K562 (cell line): ENCODE data around the gene PITX1. TPM values are rescaled to one million over a fixed set of nuclear protein-coding genes. Genes with fewer than 3 reads are reported as not detected.

ENCODE experiments used
- ATAC-seq: fragments of 200-7000 bp; cut with Tn5 transposase; 3 replicates; pipeline ENCODE4 v1.9.1; 2020; ENCODE audit warnings: moderate library complexity
- BruUV-seq: library from RNA; stranded (reverse); fragments of 400-500 nt; replicated peaks from 2 replicates; lab custom pipeline; 2021; lab: Mats Ljungman, UMichigan
- CTCF ChIA-PET: fragments of 300-600 bp; formaldehyde crosslinking; extraction: SDS; loops from one replicate; lab custom pipeline; 2021; ENCODE audit warnings: low intra/inter-chr PET ratio; lab: Yijun Ruan, JAX
- POLR2A ChIA-PET: fragments of 300-600, 350-650 bp; sonication (Branson Sonifier 250); formaldehyde crosslinking; extraction: SDS; loops from one replicate; lab custom pipeline; 2021; ENCODE audit warnings: antibody characterized with exemption, inconsistent platforms; lab: Yijun Ruan, JAX
- DNase-seq, 4 experiments: peaks; one replicate each; pipeline versions ENCODE4 v3.0.0 to v3.0.0-alpha.2; 2011 to 2018; ENCODE audit warnings: low spot score in 3 of 4, mixed read lengths in 3 of 4; ENCODE audit errors: extremely low read depth in 1 of 4
- FAIRE-seq: peaks from 2 replicates; lab custom pipeline; 2011; peaks lifted over from hg19 to GRCh38; lab: Jason Lieb, UNC
- H2AFZ ChIP-seq: 2 replicates; pipeline ENCODE4 v1.6.0; 2011; ENCODE audit warnings: low read depth, low read length, control low read depth, inconsistent platforms
- H3K27ac ChIP-seq: fragments of 200-600 bp; 3 replicates; pipeline ENCODE4 v1.8.0; 2011; ENCODE audit warnings: low read depth, mild to moderate bottlenecking, control low read depth, inconsistent platforms, low read length, moderate library complexity, mixed read lengths; ENCODE audit errors: extremely low read depth
- H3K27me3 ChIP-seq, 2 experiments: fragments of 300-600 bp in 1 of 2; 2 replicates in 1 of 2; 3 replicates in 1 of 2; pipeline versions ENCODE4 v1.6.0 to v1.8.0; 2011; ENCODE audit warnings: inconsistent platforms in 2 of 2, low read length in 2 of 2, mild to moderate bottlenecking in 1 of 2, mixed read lengths in 1 of 2, moderate library complexity in 1 of 2; ENCODE audit not compliant: control insufficient read depth in 2 of 2, insufficient read depth in 2 of 2
- H3K36me3 ChIP-seq: fragments of 300-600 bp; 3 replicates; pipeline ENCODE4 v1.8.0; 2011; ENCODE audit warnings: mild to moderate bottlenecking, low read length, inconsistent platforms; ENCODE audit not compliant: control insufficient read depth, insufficient read depth
- H3K4me1 ChIP-seq, 2 experiments: fragments of 200-600 bp in 1 of 2; replicated peaks in 1 of 2; 2 replicates in 1 of 2; 3 replicates in 1 of 2; pipeline versions ENCODE4 v1.5.1 to v1.8.0; 2011; ENCODE audit warnings: inconsistent platforms in 2 of 2, low read length in 2 of 2, mild to moderate bottlenecking in 1 of 2, mixed read lengths in 1 of 2, moderate library complexity in 1 of 2; ENCODE audit not compliant: control insufficient read depth in 2 of 2, insufficient read depth in 2 of 2
- H3K4me2 ChIP-seq: 2 replicates; pipeline ENCODE4 v1.6.1; 2011; ENCODE audit warnings: low read length, control low read depth, inconsistent platforms, mixed read lengths; ENCODE audit not compliant: insufficient read depth
- H3K4me3 ChIP-seq: fragments of 200-600 bp; sonication (generic), shearing (Covaris generic); 2 replicates; pipeline ENCODE4 v1.5.1; 2016; ENCODE audit warnings: control low read depth, inconsistent platforms
- H3K79me2 ChIP-seq: fragments of 200-600 bp; 3 replicates; pipeline ENCODE4 v1.8.0; 2011; ENCODE audit warnings: low read length, inconsistent platforms; ENCODE audit not compliant: control insufficient read depth, insufficient read depth
- H3K9ac ChIP-seq, 2 experiments: 2 replicates each; pipeline versions ENCODE4 v1.6.0 to v1.6.1; 2011; ENCODE audit warnings: low read depth in 2 of 2, low read length in 2 of 2, control low read depth in 1 of 2, inconsistent platforms in 1 of 2, mild to moderate bottlenecking in 1 of 2, mixed read lengths in 1 of 2; ENCODE audit not compliant: insufficient read depth in 1 of 2
- H3K9me1 ChIP-seq: one replicate; pipeline ENCODE4 v1.6.0; 2011; ENCODE audit warnings: inconsistent platforms, mild to moderate bottlenecking, low read length, moderate library complexity; ENCODE audit not compliant: control insufficient read depth, insufficient read depth
- H3K9me3 ChIP-seq: replicated peaks from 2 replicates; pipeline ENCODE4 v1.5.1; 2011; ENCODE audit warnings: low read depth, low read length, inconsistent platforms; ENCODE audit not compliant: control insufficient read depth, insufficient read depth
- H4K20me1 ChIP-seq: replicated peaks from 2 replicates; pipeline ENCODE4 v1.6.1; 2011; ENCODE audit warnings: low read length, inconsistent platforms, mixed read lengths; ENCODE audit not compliant: control insufficient read depth, insufficient read depth
- CCNT2 ChIP-seq: IDR thresholded peaks from 2 replicates; pipeline ENCODE4 v1.6.1; 2011; ENCODE audit warnings: borderline replicate concordance, low read depth, mild to moderate bottlenecking, moderate library complexity, mixed read lengths, low read length; ENCODE audit not compliant: insufficient read length; ENCODE audit errors: extremely low read depth
- ESRRA ChIP-seq: fragments of 450-650 bp; IDR thresholded peaks from 2 replicates; pipeline ENCODE4 v1.6.1; 2014; ENCODE audit warnings: low read depth, mild to moderate bottlenecking, moderate library complexity, borderline replicate concordance
- MECOM ChIP-seq: fragments of 250-450 bp; sonication (Bioruptor Pico); IDR thresholded peaks from 2 replicates; pipeline ENCODE4 v1.8.0; 2022; ENCODE audit warnings: inconsistent platforms
- MEF2D ChIP-seq: conservative IDR thresholded peaks from 2 replicates; pipeline ENCODE4 v1.6.1; 2016; ENCODE audit warnings: low read depth, missing genetic modification characterization, missing compliant biosample characterization
- MYBL2 ChIP-seq, 2 experiments: fragments of 450-650 bp in 1 of 2; sonication (generic) in 1 of 2; formaldehyde crosslinking in 1 of 2; IDR thresholded peaks; 2 replicates each; pipeline versions ENCODE4 v1.6.1 to v1.8.1; 2017 to 2022; ENCODE audit warnings: borderline replicate concordance in 1 of 2, inconsistent platforms in 1 of 2, low read depth in 1 of 2, mild to moderate bottlenecking in 1 of 2, missing genetic modification reagents in 1 of 2, moderate library complexity in 1 of 2
- NR1H2 ChIP-seq: sonication (generic); formaldehyde crosslinking; IDR thresholded peaks from 2 replicates; pipeline ENCODE4 v1.4.0; 2020; ENCODE audit warnings: mild to moderate bottlenecking, missing genetic modification reagents
- SIN3A ChIP-seq, 2 experiments: fragments of 150-350 bp in 1 of 2; IDR thresholded peaks; 2 replicates each; pipeline ENCODE4 v1.6.1; 2011 to 2016; ENCODE audit warnings: borderline replicate concordance in 2 of 2, low read depth in 2 of 2, low read length in 2 of 2, mild to moderate bottlenecking in 2 of 2, moderate library complexity in 2 of 2; ENCODE audit not compliant: control insufficient read depth in 1 of 2
- ZBTB7A ChIP-seq: IDR thresholded peaks from 2 replicates; pipeline ENCODE4 v1.6.1; 2011; ENCODE audit warnings: low read depth, mild to moderate bottlenecking, low read length, moderate library complexity, borderline replicate concordance; ENCODE audit not compliant: control insufficient read depth
- ZC3H8 ChIP-seq: fragments of 450-650 bp; IDR thresholded peaks from 2 replicates; pipeline ENCODE4 v1.6.1; 2017
- ZNF586 ChIP-seq: fragments of 450-650 bp; formaldehyde crosslinking; conservative IDR thresholded peaks from 2 replicates; pipeline ENCODE4 v1.4.0; 2020; ENCODE audit warnings: mild to moderate bottlenecking, moderate library complexity
- ZNF707 ChIP-seq: fragments of 250-450 bp; sonication (Bioruptor Pico); conservative IDR thresholded peaks from 2 replicates; pipeline ENCODE4 v1.8.0; 2022; ENCODE audit warnings: inconsistent platforms, mild to moderate bottlenecking, moderate library complexity
- WGBS: fragments of 100-300 bp; shearing (Covaris generic); methylation state at CpG from one replicate; pipeline ENCODE4 v1.1.6; 2016; ENCODE audit warnings: low coverage, mixed read lengths; ENCODE audit not compliant: insufficient coverage; ENCODE audit errors: missing lambda C conversion rate; 5-methylcytosine and 5-hydroxymethylcytosine counted together
- in situ Hi-C: fragments of 300-500 bp; cut with MboI; formaldehyde crosslinking; loops from 4 replicates; pipeline ENCODE4 v1.15.0; 2018; ENCODE audit warnings: inconsistent platforms, mixed read lengths
- intact Hi-C: fragments of 100-400 bp; cut with micrococcal nuclease; formaldehyde crosslinking; loops from 2 replicates; pipeline ENCODE4 v1.14.2; 2022
- polyA plus RNA-seq, 8 experiments: library from polyadenylated mRNA; depleted of rRNA in 4 of 8; stranded (reverse) in 5 of 8; unstranded in 3 of 8; fragments of >200 nt; fragmentation: Nextera tagmentation in 2 of 8; fragmentation: Illumina TruSeq in 1 of 8; extraction: Ambion mirVana in 2 of 8; extraction: Trizol in 1 of 8; gene quantifications; 2 replicates each; pipeline versions ENCODE4 v1.2.1 to v1.2.3, GENCODE V29; 2011 to 2014; ENCODE audit warnings: inconsistent platforms in 1 of 8, missing spikeins in 1 of 8
- total RNA-seq, 7 experiments: library from RNA; depleted of rRNA in 6 of 7; stranded (reverse); fragments of >200 nt in 6 of 7; fragmentation: Illumina TruSeq in 2 of 7; extraction: Trizol in 2 of 7; gene quantifications; 2 replicates each; pipeline versions ENCODE4 v1.2.1 to v1.2.3, GENCODE V29; 2011 to 2021; ENCODE audit warnings: low replicate concordance in 1 of 7
- TF ChIP-seq, protein P1 (sequence below): fragments of 450-650 bp; IDR thresholded peaks from 2 replicates; pipeline ENCODE4 v1.6.1; 2016; ENCODE audit warnings: low read depth
- TF ChIP-seq, protein P2 (sequence below): sonication (generic); formaldehyde crosslinking; IDR thresholded peaks from 2 replicates; pipeline ENCODE4 v1.8.0; 2022; ENCODE audit warnings: mild to moderate bottlenecking, low read depth, missing genetic modification reagents

Gene PITX1
- total and polyA plus RNA-seq, 9 of the 15 experiments (the other 6 are each of a cell fraction or from before 2014, with no cell fraction given), result 0.13 to 88.2 (median 24.9) TPM

DNA sequence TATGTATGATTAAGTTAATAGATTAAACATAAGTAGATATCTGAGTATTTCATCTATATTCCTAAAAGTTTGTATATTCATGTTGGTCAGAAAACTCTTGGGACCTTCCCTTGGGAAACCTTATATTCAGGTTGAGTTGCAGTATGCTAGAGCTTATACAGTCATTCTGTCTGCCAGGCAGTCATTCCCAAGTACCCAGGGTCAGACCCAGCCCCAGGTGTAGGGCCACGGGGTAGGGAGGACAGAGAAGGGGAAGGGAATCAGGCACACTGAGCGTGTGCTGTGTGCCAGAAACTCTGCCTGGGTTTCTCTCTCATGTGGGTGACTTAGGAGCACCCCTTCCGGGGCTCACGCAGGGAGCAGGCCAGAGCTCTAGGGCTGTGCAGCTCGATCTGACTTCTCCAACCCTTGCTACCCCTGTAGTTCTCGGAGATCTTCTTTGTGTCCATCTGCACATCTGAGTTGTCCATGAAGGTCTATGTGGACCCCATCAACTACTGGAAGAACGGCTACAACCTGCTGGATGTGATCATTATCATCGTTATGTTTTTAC is 38.1 kb downstream of the PITX1 start:
- no TSS peak for BruUV-seq
- DNase-seq, result peak in 1 of 4 experiments; percentile 5
- no peaks in the 10 kb centered on the region for H4K20me1 ChIP-seq
- in situ Hi-C loops (no loop called here), intact Hi-C loops (no loop called here)
- ChIA-PET CTCF (no interaction called here), POLR2A (interaction anchor here (0.6 to 1.4 kb wide), 3 partner anchors 10 to 47 kb away, joined by 3 to 4 read pairs (median 3); no protein-coding TSS in a partner anchor)
- H3K9ac ChIP-seq, result no peak overlapping the region
- no peaks in the 10 kb centered on the region for H3K27me3 ChIP-seq
- no peaks in the 10 kb centered on the region for H3K4me1 ChIP-seq
- H3K79me2 ChIP-seq, result no peaks in the 10 kb centered on the region
- TF ChIP-seq ZC3H8 (no peak), MEF2D (tag) (no peak), ZNF586 (no peak), SIN3A (IDR thresholded peaks at IDR 0.05; ENCODE audit: borderline replicate concordance in 2 of 2, control insufficient read depth in 1 of 2, low read depth in 2 of 2, low read length in 2 of 2) (no peak), MECOM (CRISPR knock-in tag) (no peak), MYBL2 (IDR thresholded peaks at IDR 0.05; ENCODE audit: low read depth) (no peak), MYBL2 (CRISPR knock-in tag; IDR thresholded peaks at IDR 0.05; ENCODE audit: borderline replicate concordance) (no peak), NR1H2 (CRISPR knock-in tag) (no peak), ZBTB7A (no peak), ESRRA (no peak), ZNF707 (CRISPR knock-in tag) (no peak), CCNT2 (no peak)
- TF ChIP-seq, protein P1, sequence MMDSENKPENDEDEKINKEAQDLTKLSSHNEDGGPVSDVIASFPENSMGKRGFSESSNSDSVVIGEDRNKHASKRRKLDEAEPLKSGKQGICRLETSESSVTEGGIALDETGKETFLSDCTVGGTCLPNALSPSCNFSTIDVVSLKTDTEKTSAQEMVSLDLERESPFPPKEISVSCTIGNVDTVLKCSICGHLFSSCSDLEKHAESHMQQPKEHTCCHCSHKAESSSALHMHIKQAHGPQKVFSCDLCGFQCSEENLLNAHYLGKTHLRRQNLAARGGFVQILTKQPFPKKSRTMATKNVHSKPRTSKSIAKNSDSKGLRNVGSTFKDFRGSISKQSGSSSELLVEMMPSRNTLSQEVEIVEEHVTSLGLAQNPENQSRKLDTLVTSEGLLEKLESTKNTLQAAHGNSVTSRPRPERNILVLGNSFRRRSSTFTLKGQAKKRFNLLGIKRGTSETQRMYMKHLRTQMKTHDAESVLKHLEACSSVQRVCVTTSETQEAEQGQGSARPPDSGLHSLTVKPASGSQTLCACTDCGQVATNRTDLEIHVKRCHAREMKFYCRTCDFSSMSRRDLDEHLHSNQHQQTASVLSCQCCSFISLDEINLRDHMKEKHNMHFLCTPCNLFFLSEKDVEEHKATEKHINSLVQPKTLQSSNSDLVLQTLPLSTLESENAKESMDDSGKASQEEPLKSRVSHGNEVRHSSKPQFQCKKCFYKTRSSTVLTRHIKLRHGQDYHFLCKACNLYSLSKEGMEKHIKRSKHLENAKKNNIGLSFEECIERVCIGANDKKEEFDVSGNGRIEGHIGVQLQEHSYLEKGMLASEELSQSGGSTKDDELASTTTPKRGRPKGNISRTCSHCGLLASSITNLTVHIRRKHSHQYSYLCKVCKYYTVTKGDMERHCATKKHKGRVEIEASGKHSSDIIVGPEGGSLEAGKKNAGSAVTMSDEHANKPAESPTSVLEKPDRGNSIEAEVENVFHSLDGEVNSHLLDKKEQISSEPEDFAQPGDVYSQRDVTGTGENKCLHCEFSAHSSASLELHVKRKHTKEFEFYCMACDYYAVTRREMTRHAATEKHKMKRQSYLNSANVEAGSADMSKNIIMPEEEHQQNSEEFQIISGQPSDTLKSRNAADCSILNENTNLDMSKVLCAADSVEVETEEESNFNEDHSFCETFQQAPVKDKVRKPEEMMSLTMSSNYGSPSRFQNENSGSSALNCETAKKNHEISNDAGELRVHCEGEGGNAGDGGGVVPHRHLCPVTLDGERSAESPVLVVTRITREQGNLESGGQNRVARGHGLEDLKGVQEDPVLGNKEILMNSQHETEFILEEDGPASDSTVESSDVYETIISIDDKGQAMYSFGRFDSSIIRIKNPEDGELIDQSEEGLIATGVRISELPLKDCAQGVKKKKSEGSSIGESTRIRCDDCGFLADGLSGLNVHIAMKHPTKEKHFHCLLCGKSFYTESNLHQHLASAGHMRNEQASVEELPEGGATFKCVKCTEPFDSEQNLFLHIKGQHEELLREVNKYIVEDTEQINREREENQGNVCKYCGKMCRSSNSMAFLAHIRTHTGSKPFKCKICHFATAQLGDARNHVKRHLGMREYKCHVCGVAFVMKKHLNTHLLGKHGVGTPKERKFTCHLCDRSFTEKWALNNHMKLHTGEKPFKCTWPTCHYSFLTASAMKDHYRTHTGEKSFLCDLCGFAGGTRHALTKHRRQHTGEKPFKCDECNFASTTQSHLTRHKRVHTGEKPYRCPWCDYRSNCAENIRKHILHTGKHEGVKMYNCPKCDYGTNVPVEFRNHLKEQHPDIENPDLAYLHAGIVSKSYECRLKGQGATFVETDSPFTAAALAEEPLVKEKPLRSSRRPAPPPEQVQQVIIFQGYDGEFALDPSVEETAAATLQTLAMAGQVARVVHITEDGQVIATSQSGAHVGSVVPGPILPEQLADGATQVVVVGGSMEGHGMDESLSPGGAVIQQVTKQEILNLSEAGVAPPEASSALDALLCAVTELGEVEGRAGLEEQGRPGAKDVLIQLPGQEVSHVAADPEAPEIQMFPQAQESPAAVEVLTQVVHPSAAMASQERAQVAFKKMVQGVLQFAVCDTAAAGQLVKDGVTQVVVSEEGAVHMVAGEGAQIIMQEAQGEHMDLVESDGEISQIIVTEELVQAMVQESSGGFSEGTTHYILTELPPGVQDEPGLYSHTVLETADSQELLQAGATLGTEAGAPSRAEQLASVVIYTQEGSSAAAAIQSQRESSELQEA, result no peak
- TF ChIP-seq, protein P2, sequence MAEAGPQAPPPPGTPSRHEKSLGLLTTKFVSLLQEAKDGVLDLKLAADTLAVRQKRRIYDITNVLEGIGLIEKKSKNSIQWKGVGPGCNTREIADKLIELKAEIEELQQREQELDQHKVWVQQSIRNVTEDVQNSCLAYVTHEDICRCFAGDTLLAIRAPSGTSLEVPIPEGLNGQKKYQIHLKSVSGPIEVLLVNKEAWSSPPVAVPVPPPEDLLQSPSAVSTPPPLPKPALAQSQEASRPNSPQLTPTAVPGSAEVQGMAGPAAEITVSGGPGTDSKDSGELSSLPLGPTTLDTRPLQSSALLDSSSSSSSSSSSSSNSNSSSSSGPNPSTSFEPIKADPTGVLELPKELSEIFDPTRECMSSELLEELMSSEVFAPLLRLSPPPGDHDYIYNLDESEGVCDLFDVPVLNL (CRISPR knock-in tag), result no peak
- H2AFZ ChIP-seq, result no peak overlapping the region
- no peak for FAIRE-seq
- no peaks in the 10 kb centered on the region for H3K9me3 ChIP-seq
- H3K27ac ChIP-seq, result no peak overlapping the region
- 42% methylated on average over 8 of the region's 8 CpGs for WGBS
- ATAC-seq, result peak; percentile 43
- H3K4me2 ChIP-seq, result no peak overlapping the region
- H3K4me3 ChIP-seq, result no peak overlapping the region
- H3K9me1 ChIP-seq, result no peaks in the 10 kb centered on the region
- H3K36me3 ChIP-seq, result no peaks in the 10 kb centered on the region
